NCI-H1694 (cell line): ENCODE data around the gene IFITM5.

Experiments
- DNase-seq: peaks from one replicate; lab custom pipeline; 2025; lab: John Stamatoyannopoulos, UW

The IFITM5 gene

GRCh38 chr11:266676-267439, 32.5 kb downstream of the IFITM5 start:
- DNase-seq: no peak

- DNase-seq: no peak
Observed at GRCh38 chr11:261624-262023, 37.7 kb downstream of the IFITM5 start.

- no peak for DNase-seq
Observed at GRCh38 chr11:259413-259812, 39.9 kb downstream of the IFITM5 start.

- no peak for DNase-seq
Observed at GRCh38 chr11:257766-258493, 41.4 kb downstream of the IFITM5 start.

DNA sequence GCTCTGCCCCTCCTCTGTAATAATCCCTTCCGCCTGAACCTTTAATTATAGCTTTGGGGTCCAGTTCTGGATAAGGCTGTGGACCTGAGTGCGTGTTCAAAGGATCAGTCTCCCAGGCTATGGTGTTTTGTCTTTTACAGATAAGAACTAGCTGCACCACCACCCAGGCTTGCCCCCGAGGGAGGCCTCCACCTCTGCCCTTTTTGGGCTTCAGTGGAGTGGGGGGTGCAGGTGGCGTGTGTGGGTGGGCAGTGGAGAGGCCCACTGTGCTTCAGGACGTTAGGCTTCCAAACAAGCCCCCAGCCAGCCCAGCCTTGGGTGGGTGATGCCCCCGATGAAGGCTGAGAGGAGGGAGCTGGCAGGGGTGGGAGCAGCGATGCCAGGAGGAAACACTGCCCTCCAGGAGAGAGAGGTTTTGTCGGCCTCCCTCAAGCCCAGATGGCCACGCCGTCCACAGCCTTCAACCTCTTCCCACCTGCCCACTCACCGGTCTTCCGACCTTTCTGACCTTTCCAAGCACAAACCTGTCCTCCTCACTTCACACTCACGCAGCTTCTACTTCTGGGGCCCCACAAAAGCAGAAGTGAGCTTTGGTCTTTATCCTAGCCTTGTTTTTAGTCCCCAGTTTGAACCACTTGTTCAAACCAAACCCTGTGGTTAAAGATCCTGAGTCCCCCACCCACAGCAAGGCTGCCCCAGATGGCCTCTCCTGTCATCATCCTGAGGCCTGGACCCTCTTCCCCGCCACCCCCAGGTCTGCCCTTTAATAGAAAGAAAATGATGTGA, 42.2 kb downstream of the IFITM5 start:
- no peak for DNase-seq

- no peak for DNase-seq
Observed at GRCh38 chr11:255816-256215, 43.5 kb downstream of the IFITM5 start.

DNA sequence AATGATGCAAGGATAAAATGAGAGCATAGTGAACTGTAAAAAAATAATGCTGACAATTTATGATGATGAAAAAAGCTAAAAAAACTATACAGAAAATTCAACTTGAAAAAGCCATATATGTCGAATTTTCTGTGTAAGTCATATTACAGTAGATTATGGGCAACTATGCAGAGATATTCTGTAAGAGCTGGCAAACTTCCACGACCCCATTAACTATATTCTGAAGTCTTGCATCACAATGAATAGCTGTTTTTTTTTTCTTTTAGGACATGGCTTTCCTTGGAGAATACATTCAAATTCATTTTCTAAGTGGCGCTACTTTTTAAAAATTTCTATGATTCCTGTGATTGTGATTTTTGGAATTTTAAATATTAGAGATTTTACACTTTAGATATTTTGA, 44.1 kb downstream of the IFITM5 start:
- DNase-seq: no peak

GRCh38 chr11:253886-254270, 45.4 kb downstream of the IFITM5 start:
- no peak for DNase-seq

- DNase-seq: no peak
Observed at GRCh38 chr11:253160-253885, 46.0 kb downstream of the IFITM5 start.

DNA sequence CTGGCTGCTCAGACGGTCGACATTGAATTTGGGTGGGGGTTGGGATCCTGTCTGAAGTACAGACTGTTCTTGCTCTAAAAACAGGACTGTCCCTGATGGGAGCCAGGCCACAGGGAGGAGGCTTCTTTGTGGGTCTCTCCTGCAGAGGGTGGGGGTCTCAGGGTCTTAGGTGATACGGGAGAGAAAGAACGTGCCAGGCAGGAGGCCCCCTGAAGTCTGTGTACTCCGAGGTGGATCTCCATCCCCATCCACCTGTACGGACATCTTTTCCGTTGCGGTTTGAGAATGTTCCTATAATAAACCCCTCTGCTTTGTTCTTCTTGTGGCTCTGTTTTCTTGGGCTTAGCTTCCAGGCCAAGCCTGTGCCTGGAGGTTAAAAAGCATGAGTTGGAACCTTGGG, 46.7 kb downstream of the IFITM5 start:
- DNase-seq: no peak

DNA sequence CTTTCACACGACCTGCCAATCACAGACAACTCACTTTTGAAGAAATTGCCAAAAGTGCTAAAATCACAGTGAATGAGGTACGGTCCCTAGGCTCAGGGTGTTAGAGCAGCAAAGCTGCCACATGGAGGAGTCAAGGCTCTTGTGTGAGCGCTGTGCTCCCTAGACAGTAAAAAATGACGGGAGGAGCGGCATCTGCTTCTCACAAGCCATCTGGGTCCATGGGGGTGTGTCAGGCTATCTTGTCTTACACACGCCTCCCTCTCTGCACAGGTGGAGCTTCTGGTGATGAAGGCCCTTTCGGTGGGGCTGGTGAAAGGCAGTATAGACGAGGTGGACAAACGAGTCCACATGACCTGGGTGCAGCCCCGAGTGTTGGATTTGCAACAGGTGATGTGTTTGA, 47.8 kb downstream of the IFITM5 start:
- no peak for DNase-seq

- DNase-seq: peak; percentile 18
Observed at GRCh38 chr11:250740-251299, 48.5 kb downstream of the IFITM5 start.

GRCh38 chr11:250274-250673, 49.1 kb downstream of the IFITM5 start:
- DNase-seq: no peak

GRCh38 chr11:249062-249461, 50.3 kb downstream of the IFITM5 start:
- no peak for DNase-seq
